ENCODE results near the gene ITGA8. TPM values are rescaled to one million over a fixed set of nuclear protein-coding genes. Genes with fewer than 3 reads are reported as not detected.
"Not testable (repeated sequence)": the region's sequence is repeated elsewhere in the genome, so short reads cannot be mapped to it uniquely, and the experiment has no call there.

Gene ITGA8
- total RNA-seq, 2 experiments from 2014 or later: not detected

- DNase-seq: no peak
- H3K27ac Mint-ChIP-seq: no peak overlapping the region
- no peak for ATAC-seq
- H3K4me3 Mint-ChIP-seq: no peak overlapping the region
- H3K27me3 Mint-ChIP-seq (ENCODE audit: low read depth): peaks cover 4% of the 10 kb centered on the region
- ChIA-PET POLR2A (no interaction called here), CTCF (no interaction called here)
- H3K36me3 Mint-ChIP-seq (ENCODE audit: low read depth): no peaks in the 10 kb centered on the region
- no peaks in the 10 kb centered on the region for H3K4me1 Mint-ChIP-seq (ENCODE audit: low read depth)
- H3K9me3 Mint-ChIP-seq (ENCODE audit: insufficient read depth): no peaks in the 10 kb centered on the region
Observed at GRCh38 chr10:15562116-15562515, 157.6 kb downstream of the ITGA8 start.

GRCh38 chr10:15558136-15558535 is 161.6 kb downstream of the ITGA8 start:
- Mint-ChIP-seq H3K9me3 (ENCODE audit: insufficient read depth) (no peaks in the 10 kb centered on the region), H3K4me1 (ENCODE audit: low read depth) (no peaks in the 10 kb centered on the region), H3K36me3 (ENCODE audit: low read depth) (no peaks in the 10 kb centered on the region), H3K27me3 (ENCODE audit: low read depth) (peaks cover 4% of the 10 kb centered on the region), H3K27ac (no peak overlapping the region), H3K4me3 (no peak overlapping the region)
- CTCF ChIA-PET: no interaction called here
- POLR2A ChIA-PET: no interaction called here
- DNase-seq: no peak
- ATAC-seq: no peak

- POLR2A ChIA-PET; H3K36me3 Mint-ChIP-seq (ENCODE audit: low read depth); H3K27me3 Mint-ChIP-seq (ENCODE audit: low read depth); ATAC-seq; H3K27ac Mint-ChIP-seq; H3K4me3 Mint-ChIP-seq; H3K9me3 Mint-ChIP-seq (ENCODE audit: insufficient read depth); CTCF ChIA-PET; DNase-seq; H3K4me1 Mint-ChIP-seq (ENCODE audit: low read depth): not testable (repeated sequence)
Observed at GRCh38 chr10:15557168-15557567, 162.6 kb downstream of the ITGA8 start.

GRCh38 chr10:15550950-15551349 is 168.8 kb downstream of the ITGA8 start:
- no peaks in the 10 kb centered on the region for H3K4me1 Mint-ChIP-seq (ENCODE audit: low read depth)
- H3K36me3 Mint-ChIP-seq (ENCODE audit: low read depth): no peaks in the 10 kb centered on the region
- H3K27ac Mint-ChIP-seq: no peak overlapping the region
- no peak overlapping the region for H3K4me3 Mint-ChIP-seq
- ChIA-PET CTCF (no interaction called here), POLR2A (no interaction called here)
- ATAC-seq (no peak), DNase-seq (no peak)
- no peaks in the 10 kb centered on the region for H3K27me3 Mint-ChIP-seq (ENCODE audit: low read depth)
- H3K9me3 Mint-ChIP-seq (ENCODE audit: insufficient read depth): no peaks in the 10 kb centered on the region

GRCh38 chr10:15548331-15548730 is 171.4 kb downstream of the ITGA8 start:
- Mint-ChIP-seq H3K36me3 (ENCODE audit: low read depth) (no peaks in the 10 kb centered on the region), H3K27me3 (ENCODE audit: low read depth) (no peaks in the 10 kb centered on the region), H3K27ac (no peak overlapping the region), H3K4me3 (no peak overlapping the region), H3K9me3 (ENCODE audit: insufficient read depth) (no peaks in the 10 kb centered on the region), H3K4me1 (ENCODE audit: low read depth) (no peaks in the 10 kb centered on the region)
- DNase-seq: no peak
- ATAC-seq: no peak
- CTCF ChIA-PET: no interaction called here
- POLR2A ChIA-PET: no interaction called here

GRCh38 chr10:15546606-15547005 is 173.1 kb downstream of the ITGA8 start:
- Mint-ChIP-seq H3K36me3 (ENCODE audit: low read depth) (no peaks in the 10 kb centered on the region), H3K4me1 (ENCODE audit: low read depth) (no peaks in the 10 kb centered on the region), H3K9me3 (ENCODE audit: insufficient read depth) (no peaks in the 10 kb centered on the region), H3K27ac (no peak overlapping the region), H3K4me3 (no peak overlapping the region), H3K27me3 (ENCODE audit: low read depth) (no peaks in the 10 kb centered on the region)
- ChIA-PET CTCF (no interaction called here), POLR2A (no interaction called here)
- DNase-seq: no peak
- ATAC-seq: no peak

GRCh38 chr10:15545884-15546283 is 173.8 kb downstream of the ITGA8 start:
- Mint-ChIP-seq H3K36me3 (ENCODE audit: low read depth) (no peaks in the 10 kb centered on the region), H3K27me3 (ENCODE audit: low read depth) (no peaks in the 10 kb centered on the region), H3K4me3 (no peak overlapping the region), H3K9me3 (ENCODE audit: insufficient read depth) (no peaks in the 10 kb centered on the region), H3K4me1 (ENCODE audit: low read depth) (no peaks in the 10 kb centered on the region), H3K27ac (no peak overlapping the region)
- no peak for DNase-seq
- POLR2A ChIA-PET: no interaction called here
- ATAC-seq: no peak
- CTCF ChIA-PET: no interaction called here

- CTCF ChIA-PET: no interaction called here
Observed at GRCh38 chr10:15545266-15545665, 174.5 kb downstream of the ITGA8 start.

GRCh38 chr10:15543994-15544393 is 175.7 kb downstream of the ITGA8 start:
- no peak overlapping the region for H3K27ac Mint-ChIP-seq
- H3K4me1 Mint-ChIP-seq (ENCODE audit: low read depth): no peaks in the 10 kb centered on the region
- ATAC-seq (no peak), DNase-seq (no peak)
- POLR2A ChIA-PET: no interaction called here
- H3K27me3 Mint-ChIP-seq (ENCODE audit: low read depth): peaks cover 3% of the 10 kb centered on the region
- no peak overlapping the region for H3K4me3 Mint-ChIP-seq
- no peaks in the 10 kb centered on the region for H3K36me3 Mint-ChIP-seq (ENCODE audit: low read depth)
- H3K9me3 Mint-ChIP-seq (ENCODE audit: insufficient read depth): no peaks in the 10 kb centered on the region
- CTCF ChIA-PET: no interaction called here

More at GRCh38 chr10:15545266-15545665, 174.5 kb downstream of the ITGA8 start:
- Mint-ChIP-seq H3K27ac (no peak overlapping the region), H3K9me3 (ENCODE audit: insufficient read depth) (no peaks in the 10 kb centered on the region), H3K27me3 (ENCODE audit: low read depth) (peaks cover 3% of the 10 kb centered on the region), H3K4me3 (no peak overlapping the region), H3K36me3 (ENCODE audit: low read depth) (no peaks in the 10 kb centered on the region), H3K4me1 (ENCODE audit: low read depth) (no peaks in the 10 kb centered on the region)
- POLR2A ChIA-PET: no interaction called here
- DNase-seq (no peak), ATAC-seq (no peak)

- ChIA-PET CTCF (no interaction called here), POLR2A (no interaction called here)
- Mint-ChIP-seq H3K27ac (no peak overlapping the region), H3K4me3 (no peak overlapping the region), H3K27me3 (ENCODE audit: low read depth) (peaks cover 3% of the 10 kb centered on the region), H3K9me3 (ENCODE audit: insufficient read depth) (no peaks in the 10 kb centered on the region), H3K4me1 (ENCODE audit: low read depth) (no peaks in the 10 kb centered on the region), H3K36me3 (ENCODE audit: low read depth) (no peaks in the 10 kb centered on the region)
- DNase-seq: no peak
- no peak for ATAC-seq
Observed at GRCh38 chr10:15542817-15543216, 176.9 kb downstream of the ITGA8 start.

- no peak for DNase-seq
- H3K4me3 Mint-ChIP-seq: no peak overlapping the region
- H3K4me1 Mint-ChIP-seq (ENCODE audit: low read depth): no peaks in the 10 kb centered on the region
- H3K9me3 Mint-ChIP-seq (ENCODE audit: insufficient read depth): no peaks in the 10 kb centered on the region
- no peaks in the 10 kb centered on the region for H3K36me3 Mint-ChIP-seq (ENCODE audit: low read depth)
- H3K27ac Mint-ChIP-seq: no peak overlapping the region
- ATAC-seq: no peak
- POLR2A ChIA-PET: no interaction called here
- CTCF ChIA-PET: no interaction called here
- peaks cover 3% of the 10 kb centered on the region for H3K27me3 Mint-ChIP-seq (ENCODE audit: low read depth)
Observed at GRCh38 chr10:15541376-15541775, 178.3 kb downstream of the ITGA8 start.

- CTCF ChIA-PET: interaction anchor here (0.6 to 0.8 kb wide), 2 partner anchors 106 to 163 kb away, joined by 3 read pairs; no protein-coding TSS in a partner anchor
- peaks cover 3% of the 10 kb centered on the region for H3K27me3 Mint-ChIP-seq (ENCODE audit: low read depth)
- no peaks in the 10 kb centered on the region for H3K36me3 Mint-ChIP-seq (ENCODE audit: low read depth)
- POLR2A ChIA-PET: no interaction called here
- H3K27ac Mint-ChIP-seq: no peak overlapping the region
- H3K4me1 Mint-ChIP-seq (ENCODE audit: low read depth): no peaks in the 10 kb centered on the region
- H3K9me3 Mint-ChIP-seq (ENCODE audit: insufficient read depth): no peaks in the 10 kb centered on the region
- no peak for DNase-seq
- no peak for ATAC-seq
- no peak overlapping the region for H3K4me3 Mint-ChIP-seq
Observed at GRCh38 chr10:15540727-15541126, 179.0 kb downstream of the ITGA8 start.

GRCh38 chr10:15539262-15539661 is 180.5 kb downstream of the ITGA8 start:
- ATAC-seq: no peak
- no peaks in the 10 kb centered on the region for H3K4me1 Mint-ChIP-seq (ENCODE audit: low read depth)

More at GRCh38 chr10:15539262-15539661, 180.5 kb downstream of the ITGA8 start:
- DNase-seq: no peak
- ChIA-PET POLR2A (no interaction called here), CTCF (no interaction called here)
- no peak overlapping the region for H3K4me3 Mint-ChIP-seq
- no peak overlapping the region for H3K27ac Mint-ChIP-seq
- H3K27me3 Mint-ChIP-seq (ENCODE audit: low read depth): peaks cover 3% of the 10 kb centered on the region
- no peaks in the 10 kb centered on the region for H3K9me3 Mint-ChIP-seq (ENCODE audit: insufficient read depth)
- no peaks in the 10 kb centered on the region for H3K36me3 Mint-ChIP-seq (ENCODE audit: low read depth)

Measured in activated CD8-positive, alpha-beta T cell treated with anti-CD3 and anti-CD28 coated beads, Interleukin-2, amount 10 ng/mL, durations not matched to agents 7 days and 5 days (primary cell).